SU-DHL-6 (cell line): ENCODE measurements around the gene RNFT2.

Experiments used
- CTCF ChIP-seq: fragments of 200-600 bp; sonication (generic); IDR thresholded peaks from one replicate; pipeline ENCODE4 v1.5.1; 2017; ENCODE audit warnings: antibody characterized with exemption, mild to moderate bottlenecking, low read length, moderate library complexity; ENCODE audit not compliant: insufficient read depth, poor library complexity, severe bottlenecking
- EZH2phosphoT487 ChIP-seq: fragments of 200-600 bp; sonication (generic), shearing (Covaris generic); conservative IDR thresholded peaks from 2 replicates; pipeline ENCODE4 v1.6.1; 2018; ENCODE audit warnings: mild to moderate bottlenecking, antibody characterized with exemption, low read length, moderate library complexity, mixed read lengths

- TF ChIP-seq CTCF (no peak), EZH2phosphoT487 (no peak)
Observed at GRCh38 chr12:116897476-116897875, 159.4 kb downstream of the RNFT2 start.
